ENCODE data around the gene DENND11. TPM values are rescaled to one million over a fixed set of nuclear protein-coding genes. Genes with fewer than 3 reads are reported as not detected.

Gene DENND11
- total RNA-seq, 1 donor from 2014 or later = 77.0 TPM

- Mint-ChIP-seq H3K36me3 (ENCODE audit: low read depth, unreplicated experiment) (no peaks in the 10 kb centered on the region), H3K27me3 (ENCODE audit: unreplicated experiment) (no peaks in the 10 kb centered on the region), H3K4me1 (ENCODE audit: unreplicated experiment) (peaks cover 10% of the 10 kb centered on the region), H3K9me3 (ENCODE audit: unreplicated experiment) (no peaks in the 10 kb centered on the region), H3K27ac (ENCODE audit: unreplicated experiment) (no peak overlapping the region), H3K4me3 (ENCODE audit: unreplicated experiment) (no peak overlapping the region)
- no peak for DNase-seq (ENCODE audit: low spot score)
- no peak for TF ChIP-seq CTCF (IDR thresholded peaks at IDR 0.05; ENCODE audit: unreplicated experiment)
Observed at GRCh38 chr7:141714571-141714970, 12.6 kb upstream of the DENND11 start.

GRCh38 chr7:141713890-141714289 lies 11.9 kb upstream of the DENND11 start:
- no peak for DNase-seq (ENCODE audit: low spot score)
- no peak for TF ChIP-seq CTCF (IDR thresholded peaks at IDR 0.05; ENCODE audit: unreplicated experiment)
- Mint-ChIP-seq H3K9me3 (ENCODE audit: unreplicated experiment) (no peaks in the 10 kb centered on the region), H3K27me3 (ENCODE audit: unreplicated experiment) (no peaks in the 10 kb centered on the region), H3K36me3 (ENCODE audit: low read depth, unreplicated experiment) (no peaks in the 10 kb centered on the region), H3K4me3 (ENCODE audit: unreplicated experiment) (no peak overlapping the region), H3K27ac (ENCODE audit: unreplicated experiment) (no peak overlapping the region), H3K4me1 (ENCODE audit: unreplicated experiment) (peaks cover 10% of the 10 kb centered on the region)

- H3K4me1 Mint-ChIP-seq (ENCODE audit: unreplicated experiment) = peaks cover 10% of the 10 kb centered on the region
- no peak overlapping the region for H3K27ac Mint-ChIP-seq (ENCODE audit: unreplicated experiment)
- peaks cover under 1% of the 10 kb centered on the region for H3K36me3 Mint-ChIP-seq (ENCODE audit: low read depth, unreplicated experiment)
- H3K9me3 Mint-ChIP-seq (ENCODE audit: unreplicated experiment) = no peaks in the 10 kb centered on the region
- no peak overlapping the region for H3K4me3 Mint-ChIP-seq (ENCODE audit: unreplicated experiment)
- H3K27me3 Mint-ChIP-seq (ENCODE audit: unreplicated experiment) = no peaks in the 10 kb centered on the region
- TF ChIP-seq CTCF (IDR thresholded peaks at IDR 0.05; ENCODE audit: unreplicated experiment) = no peak
- no peak for DNase-seq (ENCODE audit: low spot score)
Observed at GRCh38 chr7:141712603-141713255, 10.8 kb upstream of the DENND11 start.

- Mint-ChIP-seq H3K9me3 (ENCODE audit: unreplicated experiment) (no peaks in the 10 kb centered on the region), H3K36me3 (ENCODE audit: low read depth, unreplicated experiment) (peaks cover 4% of the 10 kb centered on the region), H3K27me3 (ENCODE audit: unreplicated experiment) (no peaks in the 10 kb centered on the region), H3K27ac (ENCODE audit: unreplicated experiment) (no peak overlapping the region), H3K4me3 (ENCODE audit: unreplicated experiment) (no peak overlapping the region), H3K4me1 (ENCODE audit: unreplicated experiment) (peaks cover 17% of the 10 kb centered on the region)
- TF ChIP-seq CTCF (IDR thresholded peaks at IDR 0.05; ENCODE audit: unreplicated experiment) = no peak
- DNase-seq (ENCODE audit: low spot score) = no peak
Observed at GRCh38 chr7:141710301-141710700, 8.3 kb upstream of the DENND11 start.

- no peak for DNase-seq (ENCODE audit: low spot score)
- TF ChIP-seq CTCF (IDR thresholded peaks at IDR 0.05; ENCODE audit: unreplicated experiment) = no peak
- Mint-ChIP-seq H3K36me3 (ENCODE audit: low read depth, unreplicated experiment) (peaks cover 4% of the 10 kb centered on the region), H3K27ac (ENCODE audit: unreplicated experiment) (no peak overlapping the region), H3K4me3 (ENCODE audit: unreplicated experiment) (no peak overlapping the region), H3K4me1 (ENCODE audit: unreplicated experiment) (peaks cover 22% of the 10 kb centered on the region), H3K9me3 (ENCODE audit: unreplicated experiment) (no peaks in the 10 kb centered on the region), H3K27me3 (ENCODE audit: unreplicated experiment) (no peaks in the 10 kb centered on the region)
Observed at GRCh38 chr7:141709749-141710148, 7.8 kb upstream of the DENND11 start.
